ENCODE data around the gene AQR.
"Not testable (repeated sequence)": the region's sequence is repeated elsewhere in the genome, so short reads cannot be mapped to it uniquely, and the experiment has no call there.

The AQR gene

GRCh38 chr15:34812369-34812768, 157.2 kb downstream of the AQR start:
- no peak for DNase-seq

GRCh38 chr15:34810443-34811129, 159.0 kb downstream of the AQR start:
- no peak for DNase-seq

GRCh38 chr15:34809186-34809585, 160.4 kb downstream of the AQR start:
- no peak for DNase-seq

GRCh38 chr15:34808016-34808415, 161.5 kb downstream of the AQR start:
- DNase-seq = no peak

- DNase-seq = not testable (repeated sequence)
Observed at GRCh38 chr15:34807241-34807640, 162.3 kb downstream of the AQR start.

- no peak for DNase-seq
Observed at GRCh38 chr15:34804776-34805175, 164.8 kb downstream of the AQR start.

- no peak for DNase-seq
Observed at GRCh38 chr15:34804113-34804512, 165.4 kb downstream of the AQR start.

- no peak for DNase-seq
Observed at GRCh38 chr15:34802803-34803750, 166.5 kb downstream of the AQR start.

GRCh38 chr15:34802371-34802770, 167.2 kb downstream of the AQR start:
- DNase-seq = no peak
